ENCODE data around the gene ERV3-1. TPM values are rescaled to one million over a fixed set of nuclear protein-coding genes. Genes with fewer than 3 reads are reported as not detected.
"Not testable (repeated sequence)": the region's sequence is repeated elsewhere in the genome, so short reads cannot be mapped to it uniquely, and the experiment has no call there.

Gene ERV3-1
- total RNA-seq, 1 donor from 2014 or later = 4.2 TPM

DNA sequence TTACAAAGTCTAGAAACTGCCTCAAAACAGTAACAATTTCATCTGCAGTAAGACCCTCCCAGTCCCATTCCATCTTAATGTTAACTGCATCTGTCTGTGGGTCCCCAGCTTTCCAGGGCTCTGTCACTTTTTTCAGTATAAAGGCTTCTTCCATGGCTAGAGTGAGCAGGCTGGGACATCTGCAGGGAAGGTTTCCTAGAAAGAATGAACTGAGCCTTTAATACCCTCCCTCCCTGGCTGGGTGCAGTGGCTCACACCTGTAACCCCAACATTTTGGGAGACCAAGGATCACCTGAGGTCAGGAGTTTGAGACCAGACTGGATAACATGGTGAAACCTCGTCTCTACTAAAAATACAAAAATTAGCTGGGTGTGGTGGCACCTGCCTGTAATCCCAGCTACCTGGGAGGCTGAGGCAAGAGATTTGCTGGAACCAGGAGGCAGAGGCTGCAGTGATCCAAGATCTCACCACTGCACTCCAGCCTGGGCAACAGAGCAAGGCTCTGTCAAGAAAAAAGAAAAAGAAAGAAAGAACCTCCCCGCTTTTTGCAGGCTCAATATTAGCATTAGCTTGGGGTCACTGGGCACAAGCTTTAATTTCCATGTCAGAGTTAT, 3.4 kb downstream of the ERV3-1 start:
- DNase-seq (ENCODE audit: low read depth in 2 of 2) = no peak

DNA sequence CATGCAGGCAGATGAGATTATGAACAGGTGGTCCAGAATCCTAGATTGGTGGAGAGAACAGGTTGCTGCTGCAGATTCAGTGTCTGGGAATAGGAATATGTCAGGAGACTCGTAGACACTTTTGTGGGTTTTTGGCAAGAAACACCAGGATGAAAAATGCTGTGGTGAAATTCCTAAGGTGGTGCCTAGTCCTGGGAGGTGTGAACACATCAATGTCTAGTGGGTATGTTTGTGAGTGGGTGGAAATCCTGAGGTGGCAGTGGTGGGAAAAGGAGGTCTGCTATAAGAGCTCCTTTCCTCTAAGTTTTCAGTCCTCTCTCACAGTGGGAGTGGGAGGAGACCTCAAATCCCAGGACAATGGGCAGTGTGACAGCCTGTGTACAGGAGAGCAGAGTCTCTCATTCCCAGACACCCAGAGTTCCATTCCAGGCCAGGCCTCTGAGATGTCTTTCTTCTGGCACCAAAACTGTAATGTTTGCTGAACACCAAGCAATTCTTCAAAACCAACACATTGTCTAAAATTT, 5.1 kb downstream of the ERV3-1 start:
- DNase-seq (ENCODE audit: low read depth in 2 of 2) = no peak

DNA sequence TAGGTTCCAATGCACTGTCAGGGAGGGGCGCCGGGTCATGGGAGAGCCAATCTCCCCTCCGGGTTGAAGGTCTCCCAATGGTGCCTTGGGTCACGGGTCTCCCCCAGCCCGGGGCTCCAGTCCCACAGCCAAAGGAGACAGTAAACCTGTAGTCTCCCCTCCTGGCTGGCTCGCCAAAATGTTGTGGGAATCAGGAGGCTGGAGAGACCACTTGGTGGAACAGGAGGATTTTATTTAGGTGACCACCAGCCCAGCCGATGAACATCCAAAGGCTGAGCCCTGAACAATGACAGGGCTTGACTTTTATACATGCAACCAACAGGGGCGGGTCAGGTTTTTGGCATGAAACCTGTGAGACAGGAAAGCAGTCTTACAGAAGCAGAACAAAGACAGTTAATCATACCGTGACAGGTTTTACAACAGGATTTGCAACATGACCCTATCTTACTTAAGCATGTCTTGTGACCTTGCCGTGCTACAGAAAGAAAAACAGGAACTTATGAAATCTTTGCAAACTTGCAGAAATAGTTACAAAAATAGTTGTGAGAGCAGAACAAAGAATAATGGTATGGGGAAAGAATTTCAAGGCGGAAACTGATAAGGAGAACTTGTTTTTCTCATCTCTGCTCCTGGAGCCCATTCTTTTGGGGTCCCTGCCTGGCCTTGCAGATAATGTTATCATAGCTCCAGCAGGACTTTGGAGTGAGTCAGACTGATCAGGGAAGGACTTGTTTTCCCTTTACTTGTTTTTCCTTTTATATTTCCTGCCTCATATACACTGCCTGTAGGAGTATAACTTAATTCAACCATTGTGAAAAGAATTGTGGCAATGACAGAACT, 7.1 kb downstream of the ERV3-1 start:
- DNase-seq (ENCODE audit: low read depth in 2 of 2) = peak; percentile 73 to 97

DNA sequence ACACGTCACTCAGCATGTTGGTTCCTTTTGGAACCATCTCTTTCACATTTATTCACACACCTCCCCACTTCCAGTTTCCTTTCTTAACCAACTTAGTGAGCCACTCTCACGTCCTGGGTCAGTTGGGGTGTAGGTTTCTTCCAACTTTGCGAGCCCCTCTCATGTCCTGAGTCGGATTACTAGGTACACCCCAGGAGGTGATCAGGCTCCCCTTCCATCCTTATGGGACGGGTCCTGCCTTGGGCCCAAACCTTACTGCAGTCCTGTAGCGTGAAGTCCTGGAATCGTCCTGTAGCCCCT, 7.7 kb downstream of the ERV3-1 start:
- DNase-seq (ENCODE audit: low read depth in 2 of 2) = no peak

DNA sequence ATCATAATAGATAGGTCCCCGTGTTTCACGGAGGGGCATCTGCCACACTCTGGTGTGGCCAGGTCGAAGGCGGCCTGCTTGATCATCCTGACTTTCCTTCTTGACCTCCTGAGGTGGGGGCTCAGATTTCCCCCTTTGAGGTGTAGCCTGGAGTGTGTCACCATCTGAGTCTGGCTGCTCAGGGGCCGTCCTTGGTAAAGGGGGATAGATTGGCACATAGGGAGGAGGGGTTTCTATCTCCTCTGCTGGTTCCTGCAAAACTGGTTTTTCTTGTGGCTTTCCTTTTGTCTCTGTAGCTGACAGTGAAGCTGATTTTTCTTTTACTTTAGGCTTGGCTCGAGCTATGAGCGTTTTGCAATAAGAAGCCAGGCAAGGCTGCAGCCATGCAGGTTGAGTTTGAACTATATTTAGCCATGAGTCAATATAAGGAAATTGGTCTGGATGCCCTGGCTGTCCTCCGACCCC, 8.5 kb downstream of the ERV3-1 start:
- DNase-seq (ENCODE audit: low read depth in 2 of 2) = peak in 1 of 2 donors; percentile 60

DNA sequence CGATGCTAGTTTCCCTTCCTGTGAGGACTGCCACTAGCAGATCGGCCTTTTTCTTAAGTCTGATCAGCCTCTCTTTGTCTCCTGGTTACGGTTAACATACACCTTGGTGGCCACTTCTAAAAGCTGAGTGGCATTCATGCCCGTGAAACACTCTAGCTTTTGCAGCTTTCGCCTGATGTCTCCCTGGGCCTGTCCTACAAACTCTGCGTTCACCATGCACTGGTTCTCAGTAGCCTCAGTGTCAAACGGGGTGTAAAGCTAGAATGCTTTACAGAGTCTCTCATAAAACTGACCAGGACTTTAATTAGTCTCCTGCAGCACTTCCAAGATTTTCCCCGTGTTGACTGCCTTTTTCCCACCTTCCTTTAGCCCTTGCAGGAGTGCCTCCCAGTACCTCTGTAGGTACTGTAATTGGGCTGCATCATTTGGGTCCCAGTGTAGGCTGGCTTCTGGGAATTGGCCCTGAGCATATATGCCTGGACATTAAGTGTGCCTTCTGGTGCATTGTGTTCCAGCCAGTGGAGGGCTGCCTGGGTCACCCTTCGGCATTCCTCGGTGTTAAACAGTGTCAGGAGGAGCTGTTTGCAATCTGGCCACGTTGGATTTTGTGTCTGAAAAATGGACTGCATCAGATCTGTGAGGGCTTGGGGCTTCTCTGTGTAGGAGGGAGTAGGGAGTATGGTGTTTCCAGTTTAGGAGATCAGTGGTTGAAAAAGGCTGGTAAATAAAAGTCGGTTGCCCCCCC, 9.2 kb downstream of the ERV3-1 start:
- DNase-seq (ENCODE audit: low read depth in 2 of 2) = no peak

DNA sequence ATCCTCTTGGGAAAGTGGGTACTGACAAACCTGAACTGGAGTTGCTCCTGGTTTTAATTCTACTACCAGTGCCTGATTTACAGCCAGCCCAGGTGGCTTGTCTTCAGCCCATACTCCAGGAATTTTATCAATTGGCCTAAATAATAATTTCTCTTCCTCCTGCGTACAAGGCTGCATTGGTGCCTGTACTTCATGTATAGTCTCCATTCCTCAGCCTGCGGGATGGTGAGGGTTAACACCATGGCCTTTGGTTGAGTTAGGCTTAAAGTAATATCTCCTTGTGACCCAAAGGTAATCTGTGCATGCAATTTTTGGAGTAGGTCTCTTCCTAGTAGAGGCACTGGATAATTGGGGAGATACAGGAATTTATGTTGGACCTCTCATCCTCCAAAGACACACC, 10.2 kb downstream of the ERV3-1 start:
- no peak for DNase-seq (ENCODE audit: low read depth in 2 of 2)

DNA sequence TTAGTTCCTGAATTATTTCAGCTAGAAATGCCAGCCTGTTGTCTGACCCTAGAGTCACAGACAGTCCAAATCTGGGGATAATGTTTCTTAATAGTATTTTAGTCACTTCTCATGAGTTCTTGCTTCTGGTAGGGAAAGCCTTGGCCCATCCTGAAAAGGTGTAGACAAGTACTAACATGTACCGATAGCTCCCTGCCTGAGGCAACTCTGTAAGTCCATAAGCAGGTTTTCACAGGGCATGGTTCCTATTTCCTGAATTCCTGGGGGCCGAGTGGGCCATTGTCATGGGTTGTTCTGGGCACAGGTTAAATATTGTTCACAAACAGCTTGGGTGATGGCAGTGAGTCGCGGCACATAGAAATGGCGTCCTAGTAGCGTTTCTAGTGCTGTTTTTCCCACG, 12.6 kb downstream of the ERV3-1 start:
- no peak for DNase-seq (ENCODE audit: low read depth in 2 of 2)

DNA sequence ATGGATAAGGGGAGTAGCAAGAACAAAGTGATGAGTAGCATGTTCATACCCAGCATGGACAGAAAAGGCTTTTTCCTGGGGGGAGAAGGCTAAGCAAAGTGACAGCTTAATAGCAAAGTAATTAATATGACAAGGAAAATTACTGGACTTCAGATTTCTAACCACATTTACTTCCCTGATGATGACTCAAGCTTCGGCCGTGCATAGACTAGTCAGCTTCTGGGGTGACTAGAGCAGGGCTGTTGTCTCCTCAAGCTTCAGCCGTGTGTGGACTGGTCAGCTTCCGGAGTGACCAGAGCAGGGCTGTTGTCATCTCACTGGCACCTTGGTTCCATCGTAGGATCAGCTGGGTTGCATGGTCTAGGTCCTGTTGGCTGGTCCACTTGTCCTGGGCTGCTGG, 13.5 kb downstream of the ERV3-1 start:
- DNase-seq (ENCODE audit: low read depth in 2 of 2) = peak in 1 of 2 donors; percentile 30

DNA sequence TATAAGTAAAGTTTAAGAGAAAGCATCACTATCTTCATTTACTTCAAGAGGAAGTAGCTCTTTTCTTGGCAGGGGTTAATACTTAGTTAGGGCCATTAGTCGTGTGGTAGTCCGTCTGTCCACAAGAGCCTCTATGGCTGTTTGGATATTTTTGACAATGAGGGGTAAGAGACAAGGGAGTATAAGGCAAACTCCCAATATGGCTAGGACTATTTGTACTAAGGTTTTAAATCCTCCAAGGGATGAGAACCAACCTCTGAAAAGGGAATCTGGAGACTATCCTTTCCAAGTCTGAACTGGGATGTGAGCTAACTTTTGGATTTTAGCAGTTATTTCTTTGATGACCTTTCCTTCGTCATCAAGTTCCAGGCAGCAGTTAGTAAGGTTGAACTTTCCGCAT, 15.6 kb downstream of the ERV3-1 start, which contains the start of gene ZNF117:
Gene ZNF117, minus strand, starts transcription at position 101 of the 400 bp plus-strand sequence.
- no peak for DNase-seq (ENCODE audit: low read depth in 2 of 2)

DNA sequence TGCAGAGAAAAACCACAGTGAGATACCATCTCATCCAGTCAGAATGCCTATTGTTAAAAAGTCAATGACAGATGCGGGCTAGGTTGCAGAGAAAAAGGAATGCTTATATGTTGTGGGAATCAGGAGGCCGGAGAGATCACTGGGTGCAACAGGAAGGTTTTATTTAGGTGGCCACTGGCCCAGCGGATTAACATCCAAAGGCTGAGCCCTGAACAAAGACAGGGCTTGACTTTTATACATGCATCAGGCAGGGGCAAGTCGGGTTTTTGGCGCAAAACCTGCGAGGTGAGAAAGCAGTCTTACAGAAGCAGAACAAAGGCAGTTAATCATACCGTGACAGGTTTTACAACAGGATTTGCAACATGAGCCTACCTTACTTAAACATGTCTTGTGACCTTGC, 16.3 kb downstream of the ERV3-1 start:
- no peak for DNase-seq (ENCODE audit: low read depth in 2 of 2)

DNA sequence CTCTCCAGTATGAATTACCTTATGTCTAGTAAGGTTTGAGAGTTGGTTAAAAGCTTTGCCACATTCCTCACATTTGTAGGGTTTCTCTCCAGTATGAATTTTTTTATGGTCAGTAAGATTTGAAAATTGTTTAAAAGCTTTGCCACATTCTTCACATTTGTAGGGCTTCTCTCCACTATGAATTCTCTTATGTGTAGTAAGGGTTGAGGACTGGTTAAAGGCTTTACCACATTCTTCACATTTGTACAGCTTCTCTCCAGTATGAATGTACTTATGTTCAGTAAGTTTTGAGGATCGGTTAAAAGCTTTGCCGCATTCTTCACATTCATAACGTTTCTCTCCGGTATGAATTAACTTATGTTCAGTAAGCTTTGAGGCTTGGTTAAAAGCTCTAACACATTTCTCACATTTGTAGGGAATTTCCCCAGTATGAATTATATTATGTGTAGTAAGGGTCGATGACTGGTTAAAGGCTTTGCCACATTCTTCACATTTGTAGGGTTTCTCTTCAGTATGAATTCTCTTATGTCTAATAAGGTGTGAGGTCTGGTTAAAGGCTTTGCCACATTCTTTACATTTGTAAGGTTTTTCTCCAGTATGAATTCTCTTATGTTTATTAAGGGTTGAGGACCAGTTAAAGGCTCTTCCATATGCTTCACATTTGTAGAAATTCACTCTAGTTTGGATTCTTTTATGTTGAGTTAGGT, 27.8 kb downstream of the ERV3-1 start:
- DNase-seq (ENCODE audit: low read depth in 2 of 2) = no peak

DNA sequence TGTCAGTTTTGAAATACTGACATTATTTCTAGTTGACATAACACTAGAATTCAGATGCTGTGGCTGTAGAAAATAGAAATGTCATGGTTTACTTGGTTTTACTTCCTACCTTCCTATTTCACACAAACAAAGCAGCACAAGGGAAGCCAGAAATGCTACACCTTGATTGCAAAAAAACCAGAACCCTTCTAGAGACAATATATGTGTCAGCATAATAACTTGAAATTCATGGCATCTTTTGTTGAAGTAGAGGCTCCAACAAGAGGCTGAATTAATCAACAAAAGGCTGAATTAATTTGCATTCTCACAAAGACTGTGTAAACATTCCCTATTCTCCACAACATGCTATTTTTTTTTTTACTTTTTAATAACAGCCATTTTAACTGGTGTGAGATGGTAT, 40.9 kb downstream of the ERV3-1 start:
- DNase-seq (ENCODE audit: low read depth in 2 of 2) = no peak

DNA sequence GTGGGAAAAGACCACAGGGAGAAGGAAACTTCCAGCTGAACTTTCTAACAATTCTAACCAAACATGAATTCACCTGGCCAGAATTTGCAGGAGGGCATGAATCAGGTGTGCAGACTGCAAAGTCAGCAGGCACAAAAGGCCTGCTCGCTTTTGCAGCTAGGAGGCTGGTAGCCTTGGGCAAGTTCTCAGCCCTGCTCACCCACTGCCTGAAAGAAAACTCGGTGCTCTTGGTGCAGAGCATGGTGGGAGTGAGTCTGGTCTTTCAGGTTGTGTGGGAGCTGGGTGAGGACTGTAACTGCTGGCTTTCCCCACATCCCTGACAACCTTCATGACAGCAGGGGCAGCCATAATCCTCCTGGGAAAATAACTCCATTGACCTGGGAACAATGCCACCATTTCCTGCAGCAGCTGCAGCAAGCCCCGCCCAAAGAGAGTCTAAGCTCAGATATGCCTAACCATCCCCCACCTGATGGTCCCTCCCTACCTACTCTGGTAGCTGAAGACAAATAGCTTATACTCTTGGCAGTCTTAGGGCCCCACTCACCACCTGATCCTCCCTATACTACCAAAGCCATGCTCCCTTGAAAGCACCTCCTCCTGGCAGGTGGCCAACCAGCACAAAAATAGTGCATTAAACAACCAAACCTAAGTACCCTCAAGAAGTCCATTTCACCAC, 47.3 kb downstream of the ERV3-1 start:
- DNase-seq (ENCODE audit: low read depth in 2 of 2) = peak; percentile 16 to 52

DNA sequence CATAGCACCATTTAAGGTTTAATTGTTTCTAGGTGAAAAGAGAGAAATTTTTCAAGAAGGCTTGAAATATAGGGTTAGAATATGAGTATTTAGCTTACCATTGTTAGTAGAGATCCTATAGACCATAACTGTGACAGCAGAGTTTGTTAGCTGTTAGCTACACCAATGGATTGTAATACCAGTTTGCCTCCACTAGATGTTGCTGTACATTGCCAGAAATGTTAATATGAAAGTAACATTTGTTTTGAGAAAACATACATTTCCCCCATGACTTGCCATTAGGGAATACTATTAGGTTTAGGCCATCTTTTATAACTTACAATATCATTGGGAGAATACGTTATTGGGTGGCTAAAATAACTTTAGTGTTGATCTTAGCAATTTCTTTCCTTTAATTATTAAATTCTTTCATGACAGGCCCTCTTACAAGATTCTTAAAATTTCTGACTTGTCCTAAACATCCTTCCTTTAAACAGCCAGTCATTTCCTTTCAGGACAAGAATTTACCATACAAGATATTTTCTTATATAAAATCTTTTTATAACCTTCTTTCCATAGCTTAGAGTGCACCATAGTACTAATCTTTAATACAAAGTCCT, 55.1 kb downstream of the ERV3-1 start:
- DNase-seq (ENCODE audit: low read depth in 2 of 2) = peak; percentile 57 to 73

DNA sequence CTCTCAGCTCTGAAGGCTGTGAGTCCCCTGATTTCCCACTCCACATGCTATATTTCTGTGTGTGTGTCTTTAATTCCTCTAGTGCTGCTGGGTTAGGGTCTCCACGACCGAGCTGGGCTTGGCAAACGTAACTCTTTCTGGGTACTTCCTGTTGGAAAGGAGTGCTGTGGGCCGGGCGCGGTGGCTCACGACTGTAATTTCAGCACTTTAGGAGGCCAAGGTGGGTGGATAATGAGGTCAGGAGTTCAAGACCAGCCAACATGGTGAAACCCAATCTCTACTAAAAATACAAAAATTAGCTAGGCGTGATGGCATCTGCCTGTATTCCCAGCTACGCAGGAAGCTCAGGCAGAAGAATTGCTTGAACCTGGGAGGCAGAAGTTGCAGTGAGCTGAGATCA, 55.8 kb downstream of the ERV3-1 start:
- not testable (repeated sequence) for DNase-seq (ENCODE audit: low read depth in 2 of 2)

DNA sequence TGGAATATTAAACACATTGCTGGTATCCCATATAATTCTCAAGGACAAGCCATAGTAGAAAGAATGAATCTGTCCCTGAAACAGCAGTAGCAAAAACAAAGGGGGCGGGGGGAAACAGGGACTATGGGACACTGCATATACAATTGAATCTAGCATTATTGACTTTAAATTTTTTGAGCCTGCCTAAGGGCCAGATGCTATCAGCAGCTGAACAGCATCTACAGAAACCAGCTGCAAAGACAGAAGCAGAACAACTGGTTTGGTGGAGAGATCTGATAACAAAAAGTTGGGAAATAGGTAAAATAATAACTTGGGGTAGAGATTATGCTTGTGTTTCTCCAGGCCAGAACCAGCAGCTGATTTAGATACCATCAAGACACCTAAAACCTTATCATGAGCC, 57.7 kb downstream of the ERV3-1 start:
- DNase-seq (ENCODE audit: low read depth in 2 of 2) = not testable (repeated sequence)

DNA sequence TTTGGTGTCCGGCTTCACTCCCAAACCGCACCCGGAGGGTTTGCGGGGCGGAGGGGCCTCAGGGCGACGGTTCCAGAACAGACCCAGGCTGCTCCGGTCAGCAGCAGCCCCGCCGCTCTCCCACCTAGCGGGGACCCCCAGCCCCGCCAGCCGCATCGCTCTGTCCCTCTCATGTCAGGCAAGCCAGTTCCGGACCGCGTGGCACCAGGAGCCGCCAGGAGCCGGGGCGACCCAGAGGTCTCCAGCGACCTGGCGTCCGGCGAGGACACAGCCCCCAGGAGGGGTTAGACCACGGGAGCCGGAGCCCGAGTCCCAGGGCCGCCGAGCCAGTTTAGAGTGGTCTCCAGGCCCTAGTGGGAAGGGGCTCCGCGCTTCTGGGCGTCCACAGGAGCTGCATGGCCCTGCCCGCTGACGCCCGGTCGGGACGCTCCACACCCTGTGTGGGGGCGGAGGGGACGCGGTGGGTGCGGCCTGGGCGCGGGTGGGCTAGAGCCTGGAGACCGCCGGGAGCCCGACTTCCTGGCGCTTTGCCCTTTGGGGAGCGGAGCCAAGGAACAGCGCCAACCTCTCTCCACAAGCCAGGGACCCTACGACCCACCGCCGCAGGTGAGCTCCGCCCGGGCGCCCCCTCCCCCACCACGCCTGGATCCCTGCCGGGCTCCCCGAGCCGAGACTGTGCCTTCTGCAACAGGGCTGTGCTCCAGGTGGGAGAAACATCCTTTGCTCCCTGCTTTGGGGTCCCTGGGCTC, 59.1 kb downstream of the ERV3-1 start:
- no peak for DNase-seq (ENCODE audit: low read depth in 2 of 2)

DNA sequence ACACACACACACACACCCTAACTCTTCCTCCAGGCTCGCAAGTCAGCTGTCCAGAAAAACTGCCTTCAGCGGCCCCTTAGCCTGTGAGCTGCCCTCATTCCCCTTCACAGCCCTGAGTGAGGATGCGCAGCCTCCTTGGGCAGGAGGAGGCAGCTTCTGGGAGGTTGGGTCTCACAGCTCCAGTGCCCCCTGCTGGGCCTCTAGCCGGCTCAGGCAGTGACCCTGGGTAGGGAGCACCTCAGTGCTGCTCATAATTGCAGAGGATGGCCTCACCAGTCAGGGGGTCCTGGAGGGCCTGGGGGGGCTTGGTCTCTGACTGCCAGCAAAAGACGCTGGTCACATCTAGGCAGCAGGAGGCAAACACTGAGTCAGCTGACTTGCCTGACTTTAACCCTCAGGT, 59.7 kb downstream of the ERV3-1 start:
- peak in 1 of 2 donors; percentile 26 for DNase-seq (ENCODE audit: low read depth in 2 of 2)

Data from lung microvascular endothelial cell (primary cell).